Measurements from ENCODE around the gene KCTD2.

Gene KCTD2

GRCh38 chr17:75078284-75079022 lies 31.4 kb downstream of the KCTD2 start:
- no peak for DNase-seq

DNA sequence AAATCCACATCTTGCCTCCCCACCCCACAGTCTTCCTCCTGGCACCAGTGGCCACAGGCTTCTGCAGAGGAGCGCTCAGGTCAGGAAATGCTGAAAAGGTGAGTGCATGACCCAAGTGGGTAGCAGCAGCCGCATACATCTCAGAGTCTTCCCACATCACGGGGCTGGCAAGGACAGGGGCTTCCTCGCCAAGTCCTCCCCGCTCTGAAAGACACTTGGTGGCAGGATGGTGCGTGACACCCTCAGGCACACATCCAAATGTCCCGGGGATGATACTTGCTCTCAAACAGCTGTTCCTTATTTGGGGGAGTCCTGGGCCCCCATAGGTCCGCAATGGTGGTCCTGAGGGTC lies 32.0 kb downstream of the KCTD2 start:
- DNase-seq: no peak

DNA sequence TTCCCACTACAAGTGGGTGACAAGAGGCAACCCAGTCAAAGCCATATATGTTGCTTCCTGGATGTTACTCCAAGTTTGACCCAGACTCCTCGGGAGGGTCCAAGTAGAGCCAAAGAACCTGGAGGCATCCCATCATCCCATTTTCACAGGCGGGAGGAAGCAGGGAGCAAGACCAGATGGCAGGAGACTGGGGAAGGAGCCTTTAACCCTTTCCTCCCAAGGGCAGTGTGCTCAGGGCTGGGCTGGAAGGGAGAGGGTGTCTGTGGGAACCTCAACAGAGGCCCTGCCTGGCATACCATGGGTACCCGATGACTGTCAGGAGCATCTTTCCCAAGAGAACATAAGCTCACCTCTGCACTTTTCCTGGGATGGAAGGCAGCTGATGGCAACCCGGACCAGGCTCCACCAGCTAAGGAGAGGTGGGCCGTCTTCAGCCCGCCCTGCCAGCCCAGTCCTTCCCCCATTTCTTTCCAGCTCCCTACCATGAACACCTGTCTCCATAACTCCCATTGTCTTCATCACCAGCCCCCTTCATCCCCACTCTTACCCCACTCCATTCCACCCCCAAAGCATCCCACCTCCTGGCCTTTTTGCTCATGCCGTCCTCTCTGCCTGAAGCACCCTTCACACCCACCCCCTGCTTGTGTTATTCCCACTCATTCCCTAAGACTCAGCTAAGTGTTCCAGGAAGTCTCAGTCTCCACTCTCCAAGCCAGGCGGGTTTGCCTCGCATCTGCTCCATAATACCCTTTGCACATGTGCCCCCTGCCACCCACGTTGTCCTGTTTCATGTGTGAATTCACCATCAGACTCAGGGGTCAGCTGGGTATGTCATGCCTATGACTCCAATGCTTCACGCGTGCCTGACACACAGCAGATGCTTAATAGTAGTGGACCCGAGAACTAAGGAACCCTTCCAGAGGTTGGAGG lies 34.9 kb downstream of the KCTD2 start:
- DNase-seq: no peak

GRCh38 chr17:75082683-75083082 lies 35.7 kb downstream of the KCTD2 start:
- DNase-seq: no peak

GRCh38 chr17:75084039-75084660 lies 37.1 kb downstream of the KCTD2 start:
- DNase-seq: no peak

DNA sequence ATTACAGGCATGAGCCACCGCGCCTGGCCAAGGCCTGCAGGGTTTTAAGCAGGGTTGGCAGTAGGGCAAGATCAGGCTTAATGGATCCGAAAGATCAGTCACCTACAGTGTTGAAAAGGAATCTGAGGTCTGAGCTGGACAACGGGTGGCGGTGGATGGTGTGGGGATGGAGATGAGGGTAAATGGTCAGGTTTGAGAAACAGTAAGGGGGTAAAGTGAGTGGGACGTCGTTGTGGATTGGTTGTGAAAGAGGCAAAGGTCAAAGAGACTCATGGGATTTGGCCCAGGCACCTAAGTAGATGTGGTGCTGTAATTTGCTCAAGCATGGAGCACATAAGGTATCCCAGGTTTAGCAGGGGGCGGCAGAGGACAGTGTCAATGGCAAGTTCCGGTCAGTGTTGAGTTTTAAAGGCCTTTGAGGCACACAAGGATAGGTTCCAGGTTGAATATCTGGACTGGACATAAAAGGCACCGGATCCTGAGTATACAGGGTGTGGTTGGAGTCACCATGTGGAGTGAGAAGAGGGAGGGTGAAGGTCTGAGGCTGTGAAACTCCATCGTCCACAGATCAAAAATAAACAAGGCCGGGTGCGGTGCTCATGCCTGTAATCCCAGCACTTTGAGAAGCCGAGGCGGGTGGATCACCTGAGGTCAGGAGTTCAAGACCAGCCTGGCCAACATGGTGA lies 39.6 kb downstream of the KCTD2 start:
- DNase-seq: no peak

- DNase-seq: no peak
Observed at GRCh38 chr17:75087182-75087557, 40.1 kb downstream of the KCTD2 start.

DNA sequence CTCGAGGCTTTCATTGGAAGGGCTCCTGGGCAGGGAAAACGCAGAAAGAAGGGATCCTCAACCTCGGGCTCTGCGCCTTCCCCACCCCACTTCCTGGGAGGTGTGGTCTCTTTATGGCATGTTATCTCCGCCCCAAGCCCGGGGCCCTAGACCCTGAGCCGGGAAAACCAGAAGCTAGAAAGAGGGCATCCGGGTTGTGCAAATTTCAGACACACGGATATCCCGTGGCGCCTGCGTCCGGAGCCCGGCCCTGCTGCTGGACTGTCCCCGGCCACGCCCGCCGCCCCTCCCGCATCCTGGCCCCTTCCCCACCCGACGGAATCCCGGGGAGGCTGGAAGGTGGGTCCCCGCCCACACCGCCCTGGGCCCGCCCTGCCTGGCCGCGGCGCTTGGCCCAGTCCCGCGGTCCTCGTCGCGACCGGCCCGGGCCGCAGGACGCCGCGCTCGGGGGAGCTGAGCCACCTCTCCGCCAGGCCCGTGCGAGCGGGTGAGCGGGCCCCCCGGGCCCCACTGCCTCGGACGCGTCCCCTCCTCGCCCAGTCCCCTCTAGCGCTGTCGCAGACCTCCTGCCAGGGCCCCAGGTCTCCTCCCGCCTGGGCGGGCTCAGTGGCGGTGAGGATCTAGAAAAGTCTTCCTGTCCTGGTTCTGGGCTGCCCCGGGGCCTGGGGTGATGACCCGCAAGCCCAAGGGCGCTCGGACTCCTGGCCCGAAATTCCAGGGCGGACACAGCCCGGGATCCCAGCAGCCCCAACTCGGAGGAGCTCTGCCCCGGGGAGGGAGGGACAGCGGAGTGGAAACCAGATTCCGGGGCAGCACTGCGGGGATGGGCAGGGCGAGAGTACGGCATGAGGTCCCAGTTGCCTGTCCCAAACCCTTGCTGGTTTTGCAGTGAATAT lies 40.8 kb downstream of the KCTD2 start, which contains the start of gene SLC16A5:
Gene SLC16A5, plus strand, starts transcription at position 397 of the 896 bp plus-strand sequence. CDS start 5,683 bp downstream, outside the sequence.
- no peak for DNase-seq

- DNase-seq: no peak
Observed at GRCh38 chr17:75088465-75089417, 41.7 kb downstream of the KCTD2 start.

DNA sequence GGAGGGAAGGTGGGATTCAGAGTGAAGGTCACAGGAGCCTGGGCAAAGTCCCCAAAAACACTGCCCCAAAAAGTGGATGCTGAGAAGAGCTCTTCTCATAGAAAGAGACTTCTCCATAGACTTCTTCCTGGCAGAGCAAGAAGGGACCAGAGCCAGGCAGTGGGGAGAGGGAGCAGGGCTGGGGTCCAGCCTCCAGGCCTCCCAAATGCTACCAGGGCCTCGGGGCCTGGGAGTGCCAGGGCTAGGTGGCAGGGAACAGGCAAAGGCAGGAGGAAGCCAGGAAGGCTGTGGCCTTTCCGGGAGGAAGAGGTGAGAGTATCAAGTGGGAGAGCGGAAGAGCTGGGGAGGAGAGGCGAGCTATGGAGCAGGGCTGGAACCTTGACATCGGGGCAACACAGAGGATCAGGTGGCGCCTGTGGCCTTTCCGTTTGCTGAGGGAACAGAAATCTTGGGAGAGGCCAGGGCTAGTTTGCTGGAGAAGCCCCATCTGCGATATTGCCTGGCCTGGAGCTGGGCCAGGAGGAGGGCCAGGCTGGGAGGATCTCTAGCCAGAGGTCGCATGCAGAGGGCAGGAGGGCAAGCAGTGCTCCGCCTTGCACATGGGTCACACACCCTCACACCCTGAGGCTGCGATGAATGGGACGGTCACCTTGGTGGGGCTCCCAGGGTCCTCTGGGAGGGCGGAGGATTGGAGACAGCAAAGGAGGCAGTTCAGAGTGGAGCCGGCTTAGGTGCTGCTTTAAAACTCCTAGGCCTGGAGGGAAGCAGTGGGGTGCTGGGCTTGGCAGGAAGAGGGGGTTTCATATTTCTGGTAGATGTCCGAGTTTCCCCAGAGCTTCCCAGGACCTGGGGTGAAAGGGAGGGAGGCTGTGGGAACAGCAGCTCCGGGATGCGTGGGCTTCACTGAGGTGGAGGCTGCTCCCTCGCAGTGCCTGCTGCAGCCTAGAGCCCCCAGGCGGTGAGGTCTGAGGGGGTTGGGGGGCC lies 44.1 kb downstream of the KCTD2 start:
- no peak for DNase-seq

DNA sequence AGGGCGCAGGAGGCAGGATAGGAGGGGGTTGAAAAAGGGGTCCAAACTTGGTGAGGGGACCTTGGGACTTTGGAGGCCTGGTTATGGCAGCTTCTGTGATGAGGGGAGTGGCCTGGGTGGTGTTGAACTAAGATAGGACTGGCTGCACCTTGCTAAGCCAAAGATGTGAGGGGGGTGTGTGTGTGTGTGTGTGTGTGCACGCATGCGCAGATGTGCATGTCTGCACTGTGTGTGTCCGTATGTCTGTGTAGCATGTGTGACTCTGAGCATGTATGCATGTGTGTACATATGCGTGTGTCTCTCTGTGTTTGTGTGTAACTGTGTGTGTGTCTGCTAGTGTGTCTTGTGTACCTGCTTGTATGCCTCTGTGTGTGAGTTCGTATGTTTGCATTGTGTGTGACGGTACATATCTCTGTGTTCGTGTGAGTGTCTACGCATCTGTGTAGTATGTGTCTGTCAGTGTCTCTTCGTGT lies 44.9 kb downstream of the KCTD2 start:
- DNase-seq: no peak

GRCh38 chr17:75093548-75094158 lies 46.6 kb downstream of the KCTD2 start:
- DNase-seq: no peak

- no peak for DNase-seq
Observed at GRCh38 chr17:75094871-75095399, 47.9 kb downstream of the KCTD2 start.

DNA sequence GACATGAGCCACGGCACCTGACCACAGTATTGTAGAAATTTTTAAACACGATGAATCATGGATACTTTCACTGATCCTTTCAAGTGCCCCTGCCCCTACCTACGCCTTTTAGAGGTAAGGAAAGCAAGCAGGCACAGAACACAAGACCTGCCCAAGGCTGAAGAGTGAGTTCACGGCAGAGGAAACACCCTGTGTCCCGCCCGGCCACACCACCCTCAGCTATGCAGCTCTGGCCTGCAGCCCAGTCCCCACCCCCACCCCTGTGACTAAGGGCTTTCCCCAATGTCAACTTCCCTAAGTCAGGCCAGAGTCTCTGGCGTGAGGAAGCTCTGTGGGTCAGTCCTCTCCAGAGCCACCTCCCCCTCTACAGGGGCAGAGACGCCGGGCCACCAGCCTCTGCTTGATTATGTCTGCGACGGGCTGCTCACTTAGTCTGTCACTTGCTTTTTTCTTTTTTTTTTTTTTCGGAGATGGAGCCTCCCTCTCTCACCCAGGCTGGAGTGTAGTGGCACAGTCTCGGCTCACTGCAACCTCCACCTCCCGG lies 49.1 kb downstream of the KCTD2 start:
- no peak for DNase-seq

- DNase-seq: no peak
Observed at GRCh38 chr17:75097865-75098264, 50.8 kb downstream of the KCTD2 start.

- no peak for DNase-seq
Observed at GRCh38 chr17:75098861-75099260, 51.8 kb downstream of the KCTD2 start.

GRCh38 chr17:75099881-75100595 lies 53.0 kb downstream of the KCTD2 start:
- DNase-seq: no peak

All from stimulated activated CD4-positive, alpha-beta T cell treated with anti-CD3 and anti-CD28 coated beads, Interleukin-4, amount 100 ng/mL, for 4 hours (primary cell).